Left lobe of liver (tissue), 2 donors: ENCODE measurements around the gene NHERF2. TPM values are rescaled to one million over a fixed set of nuclear protein-coding genes. Genes with fewer than 3 reads are reported as not detected.
A peak's percentile ranks its signal among the peaks of the same experiment; 100 is the strongest.
"Not testable (repeated sequence)": the region's sequence is repeated elsewhere in the genome, so short reads cannot be mapped to it uniquely, and the experiment has no call there.

Experiments used
- ATAC-seq: fragments of 200-7000 bp; cut with Tn5 transposase; one replicate; pipeline ENCODE4 v1.9.1; 2020; ENCODE audit warnings: mild to moderate bottlenecking, moderate library complexity
- DNase-seq: peaks from one replicate; pipeline ENCODE4 v3.0.0-alpha.2; 2020; ENCODE audit warnings: low spot score
- total RNA-seq: library from RNA; stranded (reverse); gene quantifications from one replicate; pipeline ENCODE4 v1.2.1, GENCODE V29; 2021
- donor health status: DM: no; HTN: no; CAD: no; lungs with moderate emphysema.
- donor health status: DM: no; HTN: yes; CAD: no.

The NHERF2 gene
- total RNA-seq, 1 donor from 2014 or later: 334 TPM

- ATAC-seq (no peak), DNase-seq (no peak)
Observed at GRCh38 chr16:2004795-2005517, 21.7 kb upstream of the NHERF2 start.

- DNase-seq (no peak), ATAC-seq (no peak)
Observed at GRCh38 chr16:2005646-2006045, 21.1 kb upstream of the NHERF2 start.

- ATAC-seq (no peak), DNase-seq (no peak)
Observed at GRCh38 chr16:2006317-2006716, 20.4 kb upstream of the NHERF2 start.

GRCh38 chr16:2007081-2007836 lies 19.4 kb upstream of the NHERF2 start:
- ATAC-seq (no peak), DNase-seq (no peak)

DNA sequence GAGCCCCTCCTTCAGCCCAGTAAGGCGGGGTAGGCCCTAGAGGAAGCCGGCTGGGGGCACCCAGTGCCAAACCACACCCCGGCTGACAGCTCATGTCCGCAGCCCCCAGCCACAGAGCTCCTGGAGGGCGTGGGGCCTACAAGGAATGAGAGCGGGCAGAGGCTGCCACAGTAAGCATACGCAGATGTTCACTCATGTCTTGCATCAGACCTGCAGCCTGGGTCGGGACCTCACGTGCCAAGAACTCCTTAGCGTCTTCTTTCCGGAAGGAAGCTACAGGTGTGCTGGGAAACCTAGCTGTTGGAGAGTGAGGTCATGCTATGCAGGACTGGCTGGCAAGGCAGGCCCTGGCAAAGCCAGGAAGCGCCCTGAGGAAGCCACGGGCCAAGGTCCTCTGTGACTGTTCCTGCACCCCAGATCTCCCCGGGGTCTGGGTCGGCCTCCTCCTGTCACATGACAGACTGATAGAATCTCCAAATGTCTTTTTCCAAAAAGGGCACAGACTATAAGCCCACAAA lies 18.6 kb upstream of the NHERF2 start:
- DNase-seq: no peak
- ATAC-seq: no peak

- ATAC-seq (peak; percentile 78), DNase-seq (peak; percentile 91)
Observed at GRCh38 chr16:2008631-2009163, 18.0 kb upstream of the NHERF2 start.

GRCh38 chr16:2009164-2009711 lies 17.5 kb upstream of the NHERF2 start:
- DNase-seq (no peak), ATAC-seq (peak; percentile 11)

GRCh38 chr16:2009791-2010510 lies 16.8 kb upstream of the NHERF2 start, which contains the start of gene ZNF598:
Gene ZNF598, minus strand, starts transcription at chr16:2009821.
- DNase-seq (peak; percentile 83), ATAC-seq (peak; percentile 86)

DNA sequence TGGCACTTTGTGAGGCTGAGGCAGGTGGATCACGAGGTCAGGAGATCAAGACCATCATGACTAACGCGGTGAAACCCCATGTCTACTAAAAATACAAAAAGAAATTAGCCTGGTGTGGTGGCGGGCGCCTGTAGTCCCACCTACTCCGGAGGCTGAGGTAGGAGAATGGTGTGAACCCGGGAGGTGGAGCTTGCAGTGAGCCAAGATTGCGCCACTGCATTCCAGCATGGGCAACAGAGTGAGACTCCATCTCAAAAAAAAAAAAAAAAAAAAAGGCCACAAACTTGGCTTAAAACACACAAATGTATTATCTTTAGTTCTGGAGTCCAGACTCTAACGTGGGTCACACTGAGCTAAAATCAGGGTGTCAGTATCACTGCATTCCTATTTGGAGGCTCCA lies 15.0 kb upstream of the NHERF2 start:
- DNase-seq, ATAC-seq: not testable (repeated sequence)

DNA sequence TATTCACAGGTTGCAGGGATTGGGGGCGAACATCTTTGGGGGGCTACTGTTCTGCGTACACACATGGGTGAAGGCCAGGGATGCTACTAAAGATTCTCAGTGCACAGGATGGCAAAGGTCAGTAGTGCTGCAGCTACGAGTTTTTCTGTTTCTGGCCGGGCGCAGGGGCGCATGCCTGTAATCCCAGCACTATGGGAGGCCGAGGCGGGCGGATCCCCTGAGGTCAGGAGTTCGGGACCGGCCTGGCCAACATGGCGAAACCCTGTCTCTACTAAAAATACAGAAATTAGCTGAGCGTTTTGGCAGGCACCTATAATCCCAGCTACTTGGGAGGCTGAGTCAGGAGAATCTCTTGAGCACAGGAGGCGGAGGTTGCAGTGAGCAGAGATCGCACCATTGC lies 13.2 kb upstream of the NHERF2 start:
- no peak for ATAC-seq
- no peak for DNase-seq

- ATAC-seq (no peak), DNase-seq (no peak)
Observed at GRCh38 chr16:2015117-2015946, 11.4 kb upstream of the NHERF2 start.

DNA sequence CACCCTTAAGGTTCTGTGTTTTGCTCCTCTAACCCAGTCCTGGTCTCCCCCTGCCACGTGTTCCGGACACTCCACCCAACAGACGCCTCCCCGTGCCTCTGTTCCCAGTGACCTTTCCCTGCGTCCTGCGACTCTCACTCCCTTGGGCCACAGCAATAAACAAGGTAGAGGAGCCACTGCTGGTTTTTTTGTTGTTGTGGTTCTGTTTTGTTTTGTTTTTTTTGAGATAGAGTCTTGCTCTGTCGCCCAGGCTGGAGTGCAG lies 10.8 kb upstream of the NHERF2 start:
- DNase-seq (no peak), ATAC-seq (no peak)

DNA sequence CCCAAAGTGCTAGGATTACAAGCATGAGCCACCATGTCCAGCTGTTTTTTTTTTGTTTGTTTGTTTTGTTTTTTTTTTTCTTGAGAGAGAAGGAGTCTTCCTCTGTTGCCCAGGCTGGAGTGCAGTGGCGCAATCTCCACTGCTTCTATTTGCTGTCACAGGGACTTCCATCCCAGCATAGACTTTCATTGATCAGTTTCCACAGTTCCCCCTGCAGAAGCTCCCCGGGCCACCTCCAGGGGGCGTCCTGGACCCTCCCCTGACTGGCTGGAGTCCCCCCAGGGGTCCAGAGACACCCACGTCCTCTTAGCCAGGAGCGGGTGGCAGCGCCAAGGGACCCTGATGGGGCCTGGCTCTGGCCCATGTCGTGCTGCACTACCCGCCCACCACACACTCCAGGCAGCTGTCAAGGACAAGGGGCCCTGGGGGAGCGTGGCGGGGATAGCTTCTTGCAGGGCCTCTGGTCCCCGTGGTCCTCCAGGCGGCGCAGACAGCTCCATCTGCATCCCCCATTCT lies 10.2 kb upstream of the NHERF2 start:
- no peak for ATAC-seq
- no peak for DNase-seq

GRCh38 chr16:2019518-2019920 lies 7.2 kb upstream of the NHERF2 start, which contains the start of gene NPW:
Gene NPW, plus strand, starts transcription at chr16:2019785.
- ATAC-seq (no peak), DNase-seq (no peak)

- DNase-seq (no peak), ATAC-seq (no peak)
Observed at GRCh38 chr16:2019921-2020831, 6.5 kb upstream of the NHERF2 start.

- ATAC-seq (no peak), DNase-seq (no peak)
Observed at GRCh38 chr16:2022723-2023091, 4.0 kb upstream of the NHERF2 start.

- peak; percentile 97 for DNase-seq
- peak; percentile 86 for ATAC-seq
Observed at GRCh38 chr16:2023092-2024031, 3.3 kb upstream of the NHERF2 start.

- ATAC-seq (no peak), DNase-seq (no peak)
Observed at GRCh38 chr16:2024032-2024420, 2.7 kb upstream of the NHERF2 start.
